GM12878 (cell line): Measurements from ENCODE around the gene SSH2. TPM values are rescaled to one million over a fixed set of nuclear protein-coding genes. Genes with fewer than 3 reads are reported as not detected.

Experiments used
- ATAC-seq: fragments of 200-7000 bp; cut with Tn5 transposase; 3 replicates; pipeline ENCODE4 v1.9.1; 2020; ENCODE audit warnings: mild to moderate bottlenecking, moderate library complexity
- BruUV-seq: library from RNA; stranded (reverse); fragments of 400-500 nt; replicated peaks from 2 replicates; lab custom pipeline; 2021; lab: Mats Ljungman, UMichigan
- CTCF ChIA-PET: fragments of 300-600 bp; sonication (Branson Sonifier 250); formaldehyde crosslinking; extraction: SDS; loops from one replicate; lab custom pipeline; 2021; ENCODE audit warnings: inconsistent platforms; lab: Yijun Ruan, JAX
- POLR2A ChIA-PET: fragments of 350-600 bp; formaldehyde crosslinking; extraction: SDS; loops from one replicate; lab custom pipeline; 2021; ENCODE audit warnings: inconsistent platforms; lab: Charles Lee
- RAD21 ChIA-PET: fragments of 300-600 bp; sonication (Branson Sonifier 250); formaldehyde crosslinking; loops from one replicate; lab custom pipeline; 2023; ENCODE audit warnings: antibody characterized with exemption; ENCODE audit not compliant: unreplicated experiment; lab: Charles Lee
- SMC1A ChIA-PET: fragments of 300-600 bp; sonication (Branson Sonifier 250); formaldehyde crosslinking; loops from one replicate; lab custom pipeline; 2023; ENCODE audit not compliant: unreplicated experiment, uncharacterized antibody; lab: Charles Lee
- DNase-seq: peaks from one replicate; pipeline ENCODE4 v3.0.0-alpha.2; 2011; ENCODE audit warnings: low read depth, low spot score
- FAIRE-seq: peaks from 3 replicates; lab custom pipeline; 2011; peaks lifted over from hg19 to GRCh38; lab: Jason Lieb, UNC
- H2AFZ ChIP-seq: 2 replicates; pipeline ENCODE4 v1.6.0; 2011; ENCODE audit warnings: low read depth, low read length, control low read depth; ENCODE audit not compliant: control insufficient read depth
- H3K27ac ChIP-seq: 2 replicates; pipeline ENCODE4 v1.5.1; 2011; ENCODE audit warnings: control low read depth; ENCODE audit not compliant: control insufficient read depth, insufficient read depth
- H3K27me3 ChIP-seq, 2 experiments: replicated peaks in 1 of 2; 2 replicates each; pipeline versions ENCODE4 v1.6.0 to v1.6.1; 2011; ENCODE audit warnings: low read length in 1 of 2; ENCODE audit not compliant: control insufficient read depth in 2 of 2, insufficient read depth in 2 of 2
- H3K36me3 ChIP-seq, 2 experiments: 2 replicates each; pipeline ENCODE4 v1.5.1; 2011; ENCODE audit warnings: low read length in 1 of 2; ENCODE audit not compliant: control insufficient read depth in 2 of 2, insufficient read depth in 2 of 2
- H3K4me1 ChIP-seq: 2 replicates; pipeline ENCODE4 v1.6.1; 2011; ENCODE audit warnings: mild to moderate bottlenecking, low read length, moderate library complexity, mixed read lengths; ENCODE audit not compliant: control insufficient read depth, insufficient read depth
- H3K4me2 ChIP-seq: 2 replicates; pipeline ENCODE4 v1.6.0; 2011; ENCODE audit warnings: control low read depth; ENCODE audit not compliant: control insufficient read depth, insufficient read depth
- H3K4me3 ChIP-seq: fragments of 200-600 bp; sonication (generic); 2 replicates; pipeline ENCODE4 v1.5.1; 2016
- H3K79me2 ChIP-seq: 2 replicates; pipeline ENCODE4 v1.6.0; 2011; ENCODE audit warnings: low read length; ENCODE audit not compliant: control insufficient read depth, insufficient read depth
- H3K9ac ChIP-seq: 2 replicates; pipeline ENCODE4 v1.8.0; 2011; ENCODE audit warnings: low read length, control low read depth, mixed read lengths; ENCODE audit not compliant: control insufficient read depth, insufficient read depth
- H3K9me3 ChIP-seq: replicated peaks from 3 replicates; pipeline ENCODE4 v1.5.1; 2011; ENCODE audit warnings: mild to moderate bottlenecking, low read length; ENCODE audit not compliant: control insufficient read depth, insufficient read depth
- H4K20me1 ChIP-seq: 2 replicates; pipeline ENCODE4 v1.6.0; 2011; ENCODE audit not compliant: control insufficient read depth, insufficient read depth
- BHLHE40 ChIP-seq, 2 experiments: fragments of 450-650 bp in 1 of 2; IDR thresholded peaks; 2 replicates each; pipeline ENCODE4 v1.6.1; 2011 to 2017; ENCODE audit warnings: low read depth in 2 of 2, borderline replicate concordance in 1 of 2, improper control_type of control experiment in 1 of 2, low read length in 1 of 2, mild to moderate bottlenecking in 1 of 2
- CBX5 ChIP-seq: sonication (generic); IDR thresholded peaks from 2 replicates; pipeline ENCODE4 v1.6.1; 2016; ENCODE audit warnings: low read depth, moderate library complexity, mild to moderate bottlenecking, inconsistent platforms
- FOXK2 ChIP-seq: fragments of 450-650 bp; IDR thresholded peaks from 2 replicates; pipeline ENCODE4 v1.6.1; 2017; ENCODE audit warnings: mild to moderate bottlenecking, moderate library complexity
- NFIC ChIP-seq: IDR thresholded peaks from 2 replicates; pipeline ENCODE4 v1.6.1; 2012; ENCODE audit warnings: low read depth, mild to moderate bottlenecking, inconsistent platforms, low read length, moderate library complexity
- POLR2AphosphoS5 ChIP-seq: IDR thresholded peaks from 2 replicates; pipeline ENCODE4 v1.6.1; 2011; ENCODE audit warnings: mild to moderate bottlenecking, low read length, inconsistent platforms
- POU2F2 ChIP-seq: IDR thresholded peaks from 3 replicates; pipeline ENCODE4 v1.6.1; 2011; ENCODE audit warnings: low read depth, mild to moderate bottlenecking, low read length, borderline replicate concordance
- RCOR1 ChIP-seq: conservative IDR thresholded peaks from 2 replicates; pipeline ENCODE4 v1.6.1; 2012; ENCODE audit warnings: low read depth, low read length, improper control_type of control experiment
- SMAD1 ChIP-seq: fragments of 450-650 bp; IDR thresholded peaks from 2 replicates; pipeline ENCODE4 v1.6.1; 2018; ENCODE audit warnings: mild to moderate bottlenecking, low read depth; ENCODE audit not compliant: partially characterized antibody
- SMC3 ChIP-seq: IDR thresholded peaks from 2 replicates; pipeline ENCODE4 v1.6.1; 2011; ENCODE audit warnings: low read length, improper control_type of control experiment, borderline replicate concordance
- SPI1 ChIP-seq: IDR thresholded peaks from 2 replicates; pipeline ENCODE4 v1.6.1; 2011; ENCODE audit warnings: low read depth, mild to moderate bottlenecking, low read length, moderate library complexity, borderline replicate concordance; ENCODE audit not compliant: insufficient read depth
- YBX1 ChIP-seq: fragments of 450-650 bp; IDR thresholded peaks from 2 replicates; pipeline ENCODE4 v1.6.1; 2016; ENCODE audit warnings: antibody characterized with exemption
- ZNF274 ChIP-seq: IDR thresholded peaks from one replicate; pipeline ENCODE4 v1.8.0; 2011; ENCODE audit not compliant: insufficient read length, insufficient read depth
- ZNF384 ChIP-seq: IDR thresholded peaks from 2 replicates; pipeline ENCODE4 v1.6.1; 2012; ENCODE audit warnings: low read depth, mild to moderate bottlenecking, low read length, improper control_type of control experiment, borderline replicate concordance
- WGBS: methylation state at CpG from one replicate; pipeline ENCODE4 v1.1.6; 2016; ENCODE audit warnings: low lambda C conversion rate; ENCODE audit not compliant: insufficient replicate concordance, insufficient coverage; ENCODE audit errors: missing lambda C conversion rate; 5-methylcytosine and 5-hydroxymethylcytosine counted together
- in situ Hi-C: fragments of 300-500 bp; cut with MboI; formaldehyde crosslinking; loops from 9 replicates; pipeline ENCODE4 v1.14.3; 2018; ENCODE audit warnings: mixed read lengths
- intact Hi-C: fragments of 100-400 bp; cut with micrococcal nuclease; formaldehyde crosslinking; loops from one replicate; pipeline ENCODE4 v1.14.2; 2022; ENCODE audit not compliant: unreplicated experiment
- polyA plus RNA-seq, 11 experiments: library from polyadenylated mRNA; depleted of rRNA in 4 of 11; unstranded in 6 of 11; stranded (reverse) in 5 of 11; fragments of >200 nt; fragmentation: Nextera tagmentation in 4 of 11; fragmentation: Illumina TruSeq in 1 of 11; extraction: Ambion mirVana in 4 of 11; extraction: Trizol in 1 of 11; gene quantifications; 1 replicate in 1 of 11; 2 replicates in 10 of 11; pipeline versions ENCODE4 v1.2.1 to v1.2.3, GENCODE V29; 2011 to 2016; ENCODE audit warnings: inconsistent platforms in 2 of 11, missing spikeins in 2 of 11, low read depth in 1 of 11
- total RNA-seq, 4 experiments: library from RNA; depleted of rRNA in 3 of 4; stranded (reverse); fragments of >200 nt in 3 of 4; fragmentation: Illumina TruSeq in 1 of 4; extraction: Trizol in 1 of 4; gene quantifications; 2 replicates each; pipeline versions ENCODE4 v1.2.1 to v1.2.3, GENCODE V29; 2013 to 2021
- TF ChIP-seq, protein P1 (sequence below): IDR thresholded peaks from 2 replicates; pipeline ENCODE4 v1.6.1; 2011; ENCODE audit warnings: borderline replicate concordance, low read depth, mild to moderate bottlenecking, moderate library complexity, mixed read lengths, low read length; ENCODE audit not compliant: insufficient read depth; ENCODE audit errors: extremely low read length

SSH2 gene
- total and polyA plus RNA-seq, 10 of the 15 experiments (the other 5 are each of a cell fraction or from before 2014, with no cell fraction given) = 9.3 to 65.9 (median 34.0) TPM

GRCh38 chr17:29655323-29655722 is 274.7 kb downstream of the SSH2 start:
- no peak for TF ChIP-seq SMAD1
- TF ChIP-seq SMC3 = no peak
- TF ChIP-seq ZNF274 = no peak
- TF ChIP-seq FOXK2 = no peak
- no peak for TF ChIP-seq POLR2AphosphoS5
- TF ChIP-seq YBX1 = no peak
- no peak for TF ChIP-seq SPI1
- no peak for TF ChIP-seq BHLHE40 (IDR thresholded peaks at IDR 0.05; ENCODE audit: borderline replicate concordance in 1 of 2, low read depth in 2 of 2, low read length in 1 of 2)
- TF ChIP-seq POU2F2 = no peak
- no peak for TF ChIP-seq NFIC
- TF ChIP-seq ZNF384 = no peak
- TF ChIP-seq, protein P1, sequence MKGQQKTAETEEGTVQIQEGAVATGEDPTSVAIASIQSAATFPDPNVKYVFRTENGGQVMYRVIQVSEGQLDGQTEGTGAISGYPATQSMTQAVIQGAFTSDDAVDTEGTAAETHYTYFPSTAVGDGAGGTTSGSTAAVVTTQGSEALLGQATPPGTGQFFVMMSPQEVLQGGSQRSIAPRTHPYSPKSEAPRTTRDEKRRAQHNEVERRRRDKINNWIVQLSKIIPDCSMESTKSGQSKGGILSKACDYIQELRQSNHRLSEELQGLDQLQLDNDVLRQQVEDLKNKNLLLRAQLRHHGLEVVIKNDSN = no peak
- TF ChIP-seq CBX5 = no peak
- TF ChIP-seq RCOR1 = no peak
- no peaks in the 10 kb centered on the region for H4K20me1 ChIP-seq
- CTCF ChIA-PET = interaction anchor here (0.7 to 2.8 kb wide), 7 partner anchors 10 to 630 kb away, joined by 3 to 17 read pairs (median 3); no protein-coding TSS in a partner anchor
- no peak overlapping the region for H2AFZ ChIP-seq
- FAIRE-seq (no peak), ATAC-seq (no peak), DNase-seq (no peak)
- RAD21 ChIA-PET = no interaction called here
- POLR2A ChIA-PET = interaction anchor here (1.8 kb wide), 1 partner anchor 10 kb away, joined by 6 read pairs; no protein-coding TSS in a partner anchor
- no peak overlapping the region for H3K4me3 ChIP-seq
- H3K27me3 ChIP-seq = no peaks in the 10 kb centered on the region
- no peak overlapping the region for H3K27ac ChIP-seq
- intact Hi-C loops (no loop called here), in situ Hi-C loops (no loop called here)
- no peaks in the 10 kb centered on the region for H3K79me2 ChIP-seq
- no peak overlapping the region for H3K4me2 ChIP-seq
- 99% methylated on average over 6 of the region's 6 CpGs for WGBS
- no peaks in the 10 kb centered on the region for H3K9me3 ChIP-seq
- peaks cover 1 to 7% of the 10 kb centered on the region in 2 experiments; a peak in 3 of 4 replicates for H3K36me3 ChIP-seq
- H3K4me1 ChIP-seq = no peaks in the 10 kb centered on the region
- SMC1A ChIA-PET = interaction anchor here (0.8 to 3.1 kb wide), 7 partner anchors 10 to 105 kb away, joined by 3 to 12 read pairs (median 6); no protein-coding TSS in a partner anchor
- H3K9ac ChIP-seq = no peak overlapping the region
- BruUV-seq = no TSS peak
